Choroid plexus epithelial cell (primary cell): ENCODE measurements around the gene CFAP20DC.
"Not testable (repeated sequence)": the region's sequence is repeated elsewhere in the genome, so short reads cannot be mapped to it uniquely, and the experiment has no call there.

Source experiments
- DNase-seq: peaks from one replicate; pipeline ENCODE4 v3.0.0-alpha.2; 2010; ENCODE audit warnings: low read depth
- H3K4me3 ChIP-seq: 2 replicates; pipeline ENCODE4 v1.5.1; 2011; ENCODE audit warnings: low read depth, mild to moderate bottlenecking, control low read depth, low read length, moderate library complexity
- TF ChIP-seq, protein P1 (sequence below): conservative IDR thresholded peaks from 2 replicates; pipeline ENCODE4 v1.5.1; 2011; ENCODE audit warnings: low read depth, mild to moderate bottlenecking, control low read depth, inconsistent platforms, low read length, moderate library complexity

CFAP20DC gene

DNA sequence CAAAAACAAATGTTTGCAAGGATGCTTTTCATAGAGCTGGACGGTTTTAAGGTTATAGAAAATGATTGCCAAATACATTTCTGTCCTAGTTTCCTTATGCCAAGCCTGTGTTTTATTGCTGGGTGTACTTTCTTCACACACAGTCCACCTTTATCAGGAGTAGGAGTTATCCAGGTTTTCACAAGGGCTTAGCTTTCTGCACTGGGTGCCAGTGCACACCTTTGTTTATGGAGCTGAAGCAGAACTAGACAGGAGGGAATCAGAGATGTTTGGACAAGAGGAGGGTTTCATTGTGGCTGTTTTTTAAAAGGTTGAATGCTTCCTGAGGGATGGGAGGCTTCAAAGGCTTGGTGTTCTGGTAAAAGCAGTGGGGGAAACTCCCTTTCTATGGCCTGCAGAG is 353.7 kb downstream of the CFAP20DC start:
- DNase-seq: no peak
- TF ChIP-seq, protein P1, sequence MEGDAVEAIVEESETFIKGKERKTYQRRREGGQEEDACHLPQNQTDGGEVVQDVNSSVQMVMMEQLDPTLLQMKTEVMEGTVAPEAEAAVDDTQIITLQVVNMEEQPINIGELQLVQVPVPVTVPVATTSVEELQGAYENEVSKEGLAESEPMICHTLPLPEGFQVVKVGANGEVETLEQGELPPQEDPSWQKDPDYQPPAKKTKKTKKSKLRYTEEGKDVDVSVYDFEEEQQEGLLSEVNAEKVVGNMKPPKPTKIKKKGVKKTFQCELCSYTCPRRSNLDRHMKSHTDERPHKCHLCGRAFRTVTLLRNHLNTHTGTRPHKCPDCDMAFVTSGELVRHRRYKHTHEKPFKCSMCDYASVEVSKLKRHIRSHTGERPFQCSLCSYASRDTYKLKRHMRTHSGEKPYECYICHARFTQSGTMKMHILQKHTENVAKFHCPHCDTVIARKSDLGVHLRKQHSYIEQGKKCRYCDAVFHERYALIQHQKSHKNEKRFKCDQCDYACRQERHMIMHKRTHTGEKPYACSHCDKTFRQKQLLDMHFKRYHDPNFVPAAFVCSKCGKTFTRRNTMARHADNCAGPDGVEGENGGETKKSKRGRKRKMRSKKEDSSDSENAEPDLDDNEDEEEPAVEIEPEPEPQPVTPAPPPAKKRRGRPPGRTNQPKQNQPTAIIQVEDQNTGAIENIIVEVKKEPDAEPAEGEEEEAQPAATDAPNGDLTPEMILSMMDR: no peak
- no peak overlapping the region for H3K4me3 ChIP-seq

DNA sequence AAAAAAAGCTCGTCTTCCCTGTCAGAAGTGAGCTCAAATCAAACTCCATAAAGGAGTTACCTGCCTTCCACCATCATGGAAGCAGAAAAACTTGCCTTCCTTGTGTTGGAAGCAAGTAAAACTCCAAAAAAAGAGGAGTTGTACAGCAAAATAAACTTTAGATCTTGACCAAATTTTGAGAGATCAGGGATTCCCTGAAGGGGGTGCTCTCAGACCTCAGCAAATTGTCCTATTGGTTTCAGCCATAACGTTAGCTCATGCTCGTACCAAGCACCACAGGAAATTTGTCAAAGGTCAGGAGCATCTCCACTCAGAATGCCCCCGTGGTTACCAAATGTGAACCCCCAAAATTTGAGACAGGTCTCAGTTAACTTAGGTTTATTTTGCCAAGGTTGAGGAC is 354.5 kb downstream of the CFAP20DC start:
- not testable (repeated sequence) for H3K4me3 ChIP-seq, DNase-seq

- TF ChIP-seq, protein P1: no peak
- no peak overlapping the region for H3K4me3 ChIP-seq
- no peak for DNase-seq
Measured at GRCh38 chr3:58693940-58694850, 355.6 kb downstream of the CFAP20DC start.

- no peak overlapping the region for H3K4me3 ChIP-seq
Measured at GRCh38 chr3:58692484-58692883, 357.3 kb downstream of the CFAP20DC start.

More at GRCh38 chr3:58692484-58692883, 357.3 kb downstream of the CFAP20DC start:
- DNase-seq: no peak
- TF ChIP-seq, protein P1: no peak
